Epithelial cell of esophagus (primary cell): Measurements from ENCODE around the gene LPP.

Experiments
- DNase-seq: peaks from one replicate; pipeline ENCODE4 v3.0.0; 2010; ENCODE audit warnings: low read depth
- H3K4me3 ChIP-seq: 2 replicates; pipeline ENCODE4 v1.5.1; 2011; ENCODE audit warnings: mild to moderate bottlenecking, low read length, control low read depth
- TF ChIP-seq, protein P1 (sequence below): IDR thresholded peaks from 2 replicates; pipeline ENCODE4 v1.5.1; 2011; ENCODE audit warnings: low read depth, mild to moderate bottlenecking, low read length, control low read depth, inconsistent platforms; ENCODE audit not compliant: insufficient read depth; ENCODE audit errors: missing control alignments

Gene LPP

DNA sequence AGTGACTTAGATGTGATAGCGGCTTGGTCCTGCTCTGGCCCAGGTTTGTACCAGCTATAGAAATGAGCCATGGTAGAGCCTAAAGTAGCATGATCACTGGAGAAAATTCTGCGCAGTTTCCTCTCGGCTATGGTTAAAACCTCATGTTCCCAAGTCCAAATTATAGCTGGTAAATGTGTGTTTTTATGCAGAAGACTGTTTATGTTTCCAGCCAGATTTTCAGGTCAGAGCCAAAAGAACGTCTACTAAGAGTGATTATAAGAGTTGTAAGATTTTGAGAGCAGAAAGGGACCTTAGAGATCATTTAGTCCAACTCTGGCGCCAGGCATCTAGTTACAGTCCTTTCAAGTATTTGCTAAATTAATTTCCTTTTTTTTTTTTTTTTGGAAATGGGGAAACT is 333.7 kb downstream of the LPP start:
- no peak overlapping the region for H3K4me3 ChIP-seq
- no peak for DNase-seq
- TF ChIP-seq, protein P1, sequence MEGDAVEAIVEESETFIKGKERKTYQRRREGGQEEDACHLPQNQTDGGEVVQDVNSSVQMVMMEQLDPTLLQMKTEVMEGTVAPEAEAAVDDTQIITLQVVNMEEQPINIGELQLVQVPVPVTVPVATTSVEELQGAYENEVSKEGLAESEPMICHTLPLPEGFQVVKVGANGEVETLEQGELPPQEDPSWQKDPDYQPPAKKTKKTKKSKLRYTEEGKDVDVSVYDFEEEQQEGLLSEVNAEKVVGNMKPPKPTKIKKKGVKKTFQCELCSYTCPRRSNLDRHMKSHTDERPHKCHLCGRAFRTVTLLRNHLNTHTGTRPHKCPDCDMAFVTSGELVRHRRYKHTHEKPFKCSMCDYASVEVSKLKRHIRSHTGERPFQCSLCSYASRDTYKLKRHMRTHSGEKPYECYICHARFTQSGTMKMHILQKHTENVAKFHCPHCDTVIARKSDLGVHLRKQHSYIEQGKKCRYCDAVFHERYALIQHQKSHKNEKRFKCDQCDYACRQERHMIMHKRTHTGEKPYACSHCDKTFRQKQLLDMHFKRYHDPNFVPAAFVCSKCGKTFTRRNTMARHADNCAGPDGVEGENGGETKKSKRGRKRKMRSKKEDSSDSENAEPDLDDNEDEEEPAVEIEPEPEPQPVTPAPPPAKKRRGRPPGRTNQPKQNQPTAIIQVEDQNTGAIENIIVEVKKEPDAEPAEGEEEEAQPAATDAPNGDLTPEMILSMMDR = no peak

DNA sequence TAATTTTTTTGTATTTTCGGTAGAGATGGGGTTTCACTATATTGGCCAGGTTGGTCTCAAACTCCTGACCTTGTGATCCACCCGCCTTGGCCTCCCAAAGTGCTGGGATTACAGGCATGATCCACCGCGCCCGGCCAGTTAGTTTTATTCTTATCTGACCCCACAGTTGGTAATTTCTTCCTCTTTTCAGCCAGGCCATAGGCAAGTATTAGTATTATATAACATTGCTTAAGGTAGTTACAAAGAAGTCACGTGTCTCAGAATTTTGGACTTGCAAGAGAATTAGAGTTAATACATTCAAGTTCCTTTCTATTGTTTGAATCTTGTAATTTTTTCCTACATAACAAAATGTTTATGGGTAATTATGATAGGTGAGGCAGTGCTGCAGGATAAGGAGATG is 334.8 kb downstream of the LPP start:
- no peak overlapping the region for H3K4me3 ChIP-seq
- TF ChIP-seq, protein P1 = no peak
- DNase-seq = no peak

GRCh38 chr3:188489639-188490405 is 335.9 kb downstream of the LPP start:
- peak; percentile 34 for DNase-seq
- no peak overlapping the region for H3K4me3 ChIP-seq
- TF ChIP-seq, protein P1 = no peak

DNA sequence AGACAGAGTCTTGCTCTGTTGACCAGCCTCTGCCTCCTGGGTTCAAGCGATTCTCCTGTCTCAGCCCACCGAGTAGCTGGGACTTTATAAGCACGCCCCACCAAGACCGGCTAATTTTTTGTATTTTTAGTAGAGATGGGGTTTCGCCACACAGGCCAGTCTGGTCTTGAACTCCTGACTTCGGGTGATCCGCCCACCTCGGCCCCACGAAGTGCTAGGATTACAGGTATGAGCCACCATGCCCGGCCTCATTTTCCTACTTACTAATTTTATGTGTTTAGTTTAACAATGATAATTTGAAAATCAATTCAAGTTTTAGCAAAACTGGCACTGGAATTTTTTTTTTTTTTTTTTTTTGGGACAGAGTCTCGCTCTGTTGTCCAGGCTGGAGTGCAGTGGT is 336.5 kb downstream of the LPP start:
- H3K4me3 ChIP-seq = no peak overlapping the region
- TF ChIP-seq, protein P1 = no peak
- no peak for DNase-seq

DNA sequence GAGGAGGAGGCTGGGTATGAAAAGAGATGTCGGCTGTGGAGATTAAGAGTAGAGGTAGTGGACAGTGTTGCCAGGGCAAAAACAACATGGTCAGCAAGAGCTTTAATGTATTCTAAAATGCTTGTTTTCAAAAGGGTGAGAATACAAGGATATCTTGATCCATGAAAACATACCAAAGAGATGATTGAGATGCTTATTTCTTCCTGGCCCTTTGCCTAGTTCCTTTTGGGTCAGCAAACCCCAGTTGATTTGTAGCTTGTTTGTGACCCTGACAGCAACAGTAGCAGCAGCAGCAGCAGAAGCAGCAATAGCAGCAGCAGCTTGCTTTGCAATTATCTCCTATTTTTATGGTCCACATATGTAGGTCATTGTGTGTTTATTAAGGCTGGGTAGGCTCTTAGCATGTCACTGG is 337.3 kb downstream of the LPP start:
- DNase-seq = no peak
- TF ChIP-seq, protein P1 = no peak
- no peak overlapping the region for H3K4me3 ChIP-seq

- DNase-seq = no peak
- TF ChIP-seq, protein P1 = no peak
Observed at GRCh38 chr3:188496390-188496789, 342.4 kb downstream of the LPP start.

DNA sequence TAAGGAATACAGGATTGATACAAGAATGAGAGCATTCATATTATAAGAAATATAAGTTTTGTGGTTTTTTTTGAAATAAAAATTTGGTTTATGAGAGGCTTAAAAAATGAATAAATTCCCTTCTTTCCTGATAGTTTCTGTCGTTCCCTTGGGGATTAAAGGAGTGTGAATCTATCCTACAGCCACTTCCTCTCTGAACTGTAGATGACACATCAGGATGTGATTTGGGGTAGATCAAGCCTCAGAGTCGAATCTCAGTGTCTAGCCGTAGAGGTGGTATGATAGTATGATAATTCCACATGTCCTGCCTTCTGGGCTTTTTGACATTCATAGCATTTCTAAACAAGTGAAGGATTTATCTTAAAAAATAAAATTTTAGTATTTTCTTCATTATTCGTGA is 343.1 kb downstream of the LPP start:
- TF ChIP-seq, protein P1 = no peak
- no peak overlapping the region for H3K4me3 ChIP-seq
- peak; percentile 9 for DNase-seq

More at GRCh38 chr3:188496390-188496789, 342.4 kb downstream of the LPP start:
- no peak overlapping the region for H3K4me3 ChIP-seq
